HG03460 (cell line): ENCODE results near the gene VGLL3.
"Not testable (repeated sequence)": the region's sequence is repeated elsewhere in the genome, so short reads cannot be mapped to it uniquely, and the experiment has no call there.

Experiments used
- ATAC-seq: cut with Tn5 transposase; IDR thresholded peaks from one replicate; pipeline ENCODE4 v1.9.1; 2021; ENCODE audit not compliant: unreplicated experiment

VGLL3 gene

DNA sequence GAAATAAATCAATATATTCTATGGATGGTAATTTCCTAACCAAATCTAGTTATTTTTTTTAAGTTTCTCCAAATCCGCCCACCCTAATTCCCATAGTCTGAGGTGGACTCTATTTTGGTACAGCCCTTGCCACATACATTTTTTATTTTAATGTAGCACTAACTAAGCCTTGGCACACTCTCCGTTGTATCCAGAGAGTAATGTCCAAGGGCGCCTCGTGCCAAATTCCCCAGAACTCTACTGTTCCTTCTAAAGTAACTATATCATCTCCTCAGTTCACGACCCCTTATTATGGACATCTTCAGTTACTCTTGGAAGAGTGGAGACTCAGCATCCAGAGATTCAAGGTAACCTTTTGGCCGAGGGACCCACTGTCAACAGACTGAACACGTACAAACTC lies 1.3 kb downstream of the VGLL3 start:
- ATAC-seq: no peak

DNA sequence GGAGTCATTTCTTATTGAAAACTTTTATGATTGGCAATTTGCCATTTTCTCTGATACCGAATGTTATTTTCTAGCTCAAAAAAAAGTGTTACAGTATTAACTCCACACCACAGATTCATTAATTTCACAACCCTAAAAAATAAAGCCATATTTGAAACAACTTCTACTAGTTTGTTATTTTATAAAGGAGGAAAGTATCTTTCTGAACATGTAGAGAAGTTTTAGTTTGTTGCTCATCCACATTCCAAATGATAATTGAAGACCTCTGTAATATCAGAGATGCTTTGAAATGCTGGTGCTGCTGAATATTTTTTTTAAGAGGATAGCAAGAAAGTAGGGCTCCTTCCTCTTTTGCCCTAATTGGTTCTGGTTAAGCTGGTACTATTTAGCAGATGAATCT lies 1.9 kb downstream of the VGLL3 start:
- ATAC-seq: no peak

DNA sequence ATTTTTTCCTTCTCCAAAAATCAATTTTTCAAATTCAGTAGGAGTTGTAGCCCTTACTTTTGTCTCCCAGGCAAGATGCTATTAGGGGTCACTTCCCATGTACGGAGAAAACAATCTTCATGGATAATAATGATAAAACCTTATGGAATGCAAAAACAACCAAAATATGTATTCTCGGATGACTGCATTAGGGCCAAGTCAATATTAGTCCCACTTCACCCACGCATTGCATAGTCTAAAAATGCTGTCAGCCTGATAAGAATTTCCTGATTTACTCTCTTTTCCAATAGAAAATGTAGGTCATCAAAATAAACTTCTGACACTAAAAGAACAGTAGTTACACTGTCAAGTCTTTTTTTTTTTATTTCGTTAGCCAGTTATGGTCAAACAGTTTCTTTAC lies 2.7 kb downstream of the VGLL3 start:
- no peak for ATAC-seq

DNA sequence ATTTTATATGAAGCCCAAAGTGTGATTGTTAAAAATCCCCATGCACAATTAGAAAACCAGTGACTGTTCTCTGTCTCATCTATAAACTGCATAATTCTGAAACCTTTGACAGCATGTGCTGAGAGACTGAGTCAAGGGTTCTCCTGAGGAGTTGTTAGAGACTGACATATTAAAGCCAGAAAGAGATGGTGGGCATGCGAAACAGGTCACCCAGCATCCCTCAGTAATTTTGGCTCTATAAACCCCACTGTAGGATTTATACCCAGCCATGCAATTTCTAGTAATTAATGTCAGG lies 3.6 kb downstream of the VGLL3 start:
- no peak for ATAC-seq

DNA sequence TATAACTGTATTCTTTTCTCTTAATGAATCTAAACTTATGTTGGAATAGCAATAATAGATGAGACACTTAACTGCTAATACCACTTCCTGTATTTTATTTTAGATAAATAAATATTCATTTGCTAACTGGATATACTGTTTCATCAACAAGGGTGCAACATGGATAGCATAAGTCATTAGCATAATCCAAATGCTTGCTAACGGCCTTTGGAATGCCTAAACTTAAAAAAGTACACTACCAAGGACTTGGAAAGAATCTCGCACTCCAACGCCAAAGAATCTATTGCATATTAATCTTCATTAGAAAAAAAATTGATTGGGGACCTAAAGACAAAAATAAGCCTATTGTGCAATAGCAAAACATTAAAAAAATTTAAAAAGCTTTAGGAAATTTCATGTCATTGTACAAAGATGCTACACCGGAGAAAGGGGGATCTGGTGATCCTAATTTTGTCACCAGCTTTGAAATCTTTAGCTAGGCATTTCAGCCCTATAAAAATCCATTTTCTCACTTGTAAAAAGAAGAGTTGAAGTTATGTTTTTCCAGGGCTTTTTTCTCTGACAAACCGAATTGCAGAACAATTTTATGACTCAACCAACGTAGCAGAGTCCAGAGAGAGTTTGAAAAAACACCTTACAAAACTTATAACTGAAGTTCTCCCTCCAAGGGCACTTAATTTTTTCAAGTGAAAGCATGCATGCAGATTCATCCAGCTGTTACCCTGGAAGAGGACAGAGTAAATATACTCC lies 4.1 kb downstream of the VGLL3 start:
- no peak for ATAC-seq

DNA sequence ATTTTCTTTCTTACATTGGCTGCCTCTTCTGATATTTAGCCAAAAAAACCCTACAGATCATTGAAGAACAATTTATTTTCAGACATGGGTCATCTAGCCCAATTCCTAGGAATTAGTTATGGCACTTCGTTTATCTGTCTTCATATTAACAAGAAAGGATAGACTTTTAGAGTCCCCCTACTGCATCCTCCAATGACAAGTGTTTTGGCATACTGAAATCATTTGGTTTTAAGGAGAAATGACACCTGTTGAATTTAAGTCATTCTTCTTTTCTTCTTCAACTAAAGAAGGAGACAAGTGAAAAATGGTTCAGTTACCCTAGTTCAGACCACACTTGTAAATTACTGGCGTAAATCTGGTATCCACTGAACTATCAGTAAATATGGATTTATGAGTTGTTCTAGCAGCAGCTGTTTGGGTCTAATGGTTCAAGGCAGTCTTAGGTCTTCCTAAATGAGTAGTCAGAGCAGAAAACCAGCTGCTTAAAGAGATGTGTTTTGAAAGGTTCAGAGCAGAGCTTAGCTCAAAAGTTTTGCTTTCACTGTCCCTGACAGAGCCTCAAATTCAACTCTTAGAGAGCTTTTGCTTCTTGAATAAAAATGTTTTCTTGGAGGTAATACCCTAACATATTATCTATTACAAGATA lies 5.6 kb downstream of the VGLL3 start:
- no peak for ATAC-seq

DNA sequence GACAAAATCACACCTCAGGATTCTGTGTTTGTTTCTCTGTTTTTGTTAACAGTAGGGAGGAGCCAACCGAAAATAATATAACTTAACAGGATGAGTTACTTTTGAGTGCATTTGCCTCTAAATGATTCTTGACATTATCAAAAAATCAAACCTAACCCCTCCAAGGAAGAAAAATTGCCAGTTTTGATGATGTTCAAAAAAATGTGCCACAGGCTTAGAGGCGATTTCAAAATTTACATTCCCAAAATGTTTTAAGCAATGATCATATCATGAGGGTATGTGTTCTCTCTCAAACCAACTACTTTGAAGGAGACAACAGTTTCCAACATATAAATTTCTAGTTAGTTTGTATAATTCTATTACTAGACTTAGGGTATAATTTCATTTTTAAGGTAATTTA lies 6.7 kb downstream of the VGLL3 start:
- ATAC-seq: no peak

DNA sequence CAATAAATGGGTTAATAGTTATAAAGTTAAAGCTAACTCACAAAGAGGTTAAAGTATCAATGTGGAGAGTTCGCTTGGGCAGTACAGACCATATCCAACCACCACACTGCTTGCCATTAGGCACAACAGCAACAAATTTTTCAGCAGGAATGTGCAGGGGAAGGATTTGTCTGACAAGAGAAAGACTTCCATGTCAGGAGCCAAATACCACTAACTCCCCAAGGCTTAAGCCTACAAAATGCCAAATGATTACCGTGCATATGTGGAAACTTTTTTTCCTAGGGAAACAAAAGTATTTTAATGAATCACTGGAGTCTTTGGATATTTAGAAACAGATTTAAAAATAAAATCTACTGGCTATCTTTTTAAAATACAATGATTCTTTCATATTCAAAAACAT lies 8.1 kb downstream of the VGLL3 start:
- ATAC-seq: no peak

DNA sequence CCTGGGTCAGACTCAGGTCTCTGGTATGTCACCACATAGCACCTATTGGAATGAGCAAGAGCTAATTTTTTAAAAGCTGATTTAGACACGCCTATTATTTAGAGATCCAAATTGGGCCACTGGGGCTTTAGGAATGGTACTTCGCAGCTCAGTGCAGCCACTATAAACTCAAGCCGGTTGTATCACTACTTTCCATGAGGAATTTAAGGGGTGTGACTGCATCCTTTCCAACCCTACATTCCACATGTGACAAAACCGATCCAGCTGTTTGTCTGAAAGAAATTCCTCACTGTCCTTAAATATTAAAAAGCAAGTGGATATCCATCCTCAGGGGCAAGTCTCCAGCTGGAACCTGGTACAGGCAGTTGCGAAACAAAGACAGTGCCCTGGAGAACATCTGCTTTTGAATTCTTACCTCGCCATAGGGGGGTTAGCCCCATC lies 12.8 kb downstream of the VGLL3 start:
- ATAC-seq: no peak

DNA sequence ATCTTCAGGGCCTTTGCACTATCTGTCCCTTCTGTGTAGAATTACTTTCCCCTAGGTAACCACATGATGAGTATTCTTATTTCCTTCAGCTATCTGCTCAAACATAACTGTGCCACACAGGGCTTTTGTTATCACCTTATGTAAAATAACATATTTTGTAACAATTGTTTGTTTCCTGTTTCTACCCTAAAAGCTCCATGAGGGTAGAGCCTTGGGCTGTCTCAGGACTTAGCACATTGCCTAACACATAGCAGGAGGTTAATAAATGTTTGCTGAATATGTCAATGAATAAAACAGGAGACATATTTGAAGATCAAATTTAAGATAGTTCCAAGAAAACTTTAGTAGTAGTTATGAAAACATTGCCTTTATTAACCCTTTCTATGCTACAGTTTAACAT lies 14.7 kb downstream of the VGLL3 start:
- no peak for ATAC-seq

DNA sequence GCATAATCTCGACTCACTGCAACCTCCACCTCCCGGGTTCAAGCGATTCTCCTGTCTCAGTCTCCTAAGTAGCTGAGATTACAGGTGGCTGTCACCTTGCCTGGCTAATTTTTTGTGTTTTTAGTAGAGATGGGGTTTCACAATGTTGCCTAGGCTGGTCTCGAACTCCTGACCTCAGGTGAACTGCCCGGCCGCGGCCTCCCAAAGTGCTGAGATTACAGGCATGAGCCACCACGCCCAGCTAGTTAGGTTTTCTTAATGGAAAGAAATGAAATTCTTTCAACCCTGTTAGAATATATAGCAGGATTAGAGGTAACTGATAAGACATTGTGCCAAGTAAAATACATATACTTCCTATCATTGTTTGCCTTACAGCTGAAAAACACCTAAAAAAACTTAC lies 16.8 kb downstream of the VGLL3 start:
- not testable (repeated sequence) for ATAC-seq

DNA sequence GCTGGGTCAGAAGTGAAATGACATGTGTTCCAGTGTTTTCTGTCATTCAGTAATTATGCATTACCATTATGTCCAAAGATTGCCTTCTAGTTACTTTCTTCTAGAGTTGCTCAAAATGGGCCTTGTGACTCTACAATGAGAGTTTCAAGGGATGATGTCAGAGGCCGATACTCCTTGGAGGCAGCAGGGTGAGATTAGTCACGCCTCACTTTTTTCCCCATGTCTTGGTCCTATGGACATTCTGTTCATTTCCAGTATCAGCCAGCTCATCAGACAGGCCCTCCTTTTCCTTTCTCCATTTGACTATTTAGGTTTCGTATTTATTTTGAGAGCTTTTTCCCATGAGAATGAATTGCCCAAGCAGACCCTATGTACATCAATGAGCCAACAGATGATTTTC lies 17.5 kb downstream of the VGLL3 start:
- no peak for ATAC-seq

DNA sequence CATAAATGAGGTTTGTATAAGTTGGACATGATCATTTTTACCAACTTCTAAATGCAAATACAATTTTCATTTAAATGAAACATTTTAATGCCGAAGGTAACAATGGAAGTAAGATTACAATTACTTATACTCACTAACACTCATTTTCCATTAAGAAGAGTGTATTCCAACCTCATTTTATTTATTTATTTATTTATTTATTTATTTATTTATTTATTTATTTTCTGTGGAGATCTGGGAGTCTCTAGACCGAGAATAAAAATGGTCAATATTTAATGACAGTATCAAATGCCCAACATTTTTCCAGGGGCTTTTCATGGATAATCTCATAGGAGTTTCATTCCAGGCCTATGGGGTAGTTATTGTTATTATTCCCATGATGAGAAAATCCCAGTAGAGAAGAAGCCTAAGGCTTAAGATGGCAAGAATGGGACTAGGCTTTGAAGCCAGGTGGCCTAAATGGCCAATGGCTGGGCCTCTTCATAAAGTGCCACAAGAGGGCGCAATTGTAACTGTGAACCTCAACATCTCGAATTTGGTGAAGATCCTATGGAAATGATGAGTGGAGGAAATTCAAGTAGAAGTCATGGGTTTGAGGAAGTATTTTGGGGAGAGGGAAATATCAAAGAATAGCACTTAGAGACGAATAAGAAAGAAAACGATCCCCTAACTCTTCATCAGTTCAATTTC lies 21.3 kb downstream of the VGLL3 start:
- ATAC-seq: no peak

DNA sequence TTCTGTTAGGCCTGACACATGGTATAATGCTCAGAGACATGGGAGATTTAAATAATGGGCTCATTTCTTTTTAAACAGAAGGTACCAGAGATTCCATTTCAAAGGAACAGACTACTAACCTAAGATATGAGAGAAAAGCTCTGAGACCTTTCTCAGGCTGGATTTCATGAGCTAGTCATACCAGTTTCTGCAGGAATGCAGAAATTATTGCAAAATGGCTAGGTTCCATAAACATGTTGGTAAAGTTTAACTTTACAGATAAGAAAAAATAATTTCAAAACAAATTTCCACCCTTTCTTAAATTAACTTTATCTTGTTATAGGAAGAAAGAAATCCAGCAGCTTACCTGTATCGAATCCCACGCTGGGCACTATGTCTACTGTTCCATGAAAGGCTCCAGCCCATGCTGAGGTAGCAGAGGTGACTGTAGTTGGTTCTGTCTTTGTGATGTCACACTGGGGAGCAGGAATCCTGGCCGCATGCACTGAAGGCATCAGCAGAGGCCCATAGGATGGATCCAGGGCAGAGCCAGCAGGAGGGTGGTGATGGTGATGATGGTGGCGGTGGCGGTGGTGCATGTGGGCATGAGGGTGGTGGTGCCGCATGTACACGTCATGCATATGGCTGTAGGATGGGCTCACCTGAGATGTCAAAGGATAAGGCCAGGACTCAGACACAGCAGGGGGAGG lies 22.6 kb downstream of the VGLL3 start:
- ATAC-seq: no peak

DNA sequence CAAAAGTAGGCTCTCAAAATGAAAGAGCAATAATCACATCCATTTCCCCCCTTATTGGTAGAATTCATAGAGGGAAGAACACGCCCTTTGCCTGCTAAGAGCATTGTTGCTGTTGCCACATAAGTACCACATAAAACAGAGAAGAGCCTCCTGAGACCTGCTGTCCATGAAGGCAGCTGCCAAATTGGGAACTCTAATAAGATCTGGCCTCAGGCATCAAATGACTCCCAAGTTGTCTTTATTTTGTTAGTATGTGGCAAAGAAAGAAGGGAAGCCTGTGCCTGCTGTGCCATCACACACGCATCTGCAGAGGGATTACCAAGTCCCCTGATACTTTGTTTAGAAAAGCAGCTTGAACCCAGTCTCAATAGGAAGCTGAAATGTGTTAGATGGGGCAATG lies 23.9 kb downstream of the VGLL3 start:
- no peak for ATAC-seq

DNA sequence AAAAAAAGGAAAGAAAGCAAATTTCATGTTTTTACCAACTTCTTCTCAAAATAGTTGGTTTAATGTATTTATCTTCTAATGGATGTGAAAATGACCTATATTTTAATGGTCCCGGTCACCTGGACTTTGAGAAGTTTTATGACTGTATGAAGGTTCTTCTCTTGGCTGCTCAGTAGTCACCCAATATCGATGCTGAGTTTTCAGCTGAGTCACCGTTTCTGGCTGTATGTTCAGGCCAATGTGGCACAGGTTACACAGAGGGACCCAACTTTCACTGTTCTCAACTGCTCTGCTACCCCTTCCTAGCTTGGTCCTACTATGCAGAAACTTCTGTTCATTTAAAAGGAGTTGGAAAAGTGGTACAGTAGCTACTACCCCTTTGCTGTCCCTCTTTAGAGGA lies 25.8 kb downstream of the VGLL3 start:
- ATAC-seq: no peak

DNA sequence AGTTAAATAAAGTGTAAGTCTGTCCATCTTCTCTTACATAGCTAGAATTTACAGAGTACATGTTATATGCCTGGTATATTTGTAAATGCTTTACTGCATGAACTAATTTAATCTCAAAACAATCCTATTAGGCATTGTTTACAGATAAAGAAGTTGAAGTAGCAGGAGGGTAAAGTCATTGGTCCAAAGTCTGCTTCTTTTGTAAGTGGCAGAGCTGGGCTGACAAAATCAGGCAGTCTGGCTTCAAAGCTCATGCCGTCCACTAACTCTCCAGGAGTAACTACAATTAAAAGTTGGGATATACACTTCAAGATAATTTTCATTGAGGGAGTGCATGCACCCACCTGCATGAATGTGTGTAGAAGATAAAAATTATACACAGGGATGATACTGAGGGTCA lies 27.3 kb downstream of the VGLL3 start:
- no peak for ATAC-seq

DNA sequence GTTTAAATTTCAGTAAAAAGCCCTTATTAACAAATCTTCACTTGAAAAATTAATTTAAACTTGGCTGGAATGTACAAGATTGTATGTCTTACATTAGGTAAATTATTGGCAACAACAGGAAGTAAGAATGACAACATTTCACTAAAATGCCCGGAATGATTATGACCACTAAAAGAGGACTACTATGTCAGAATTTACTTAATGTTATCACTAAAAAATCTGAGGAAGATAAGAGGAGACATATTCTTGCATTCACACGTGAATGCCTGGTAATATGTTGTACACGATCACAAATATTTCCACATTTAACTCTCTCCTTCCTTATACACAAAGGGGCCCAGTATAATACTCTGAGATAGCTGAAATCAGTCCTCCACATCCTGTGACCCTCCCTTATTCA lies 29.7 kb downstream of the VGLL3 start:
- no peak for ATAC-seq

DNA sequence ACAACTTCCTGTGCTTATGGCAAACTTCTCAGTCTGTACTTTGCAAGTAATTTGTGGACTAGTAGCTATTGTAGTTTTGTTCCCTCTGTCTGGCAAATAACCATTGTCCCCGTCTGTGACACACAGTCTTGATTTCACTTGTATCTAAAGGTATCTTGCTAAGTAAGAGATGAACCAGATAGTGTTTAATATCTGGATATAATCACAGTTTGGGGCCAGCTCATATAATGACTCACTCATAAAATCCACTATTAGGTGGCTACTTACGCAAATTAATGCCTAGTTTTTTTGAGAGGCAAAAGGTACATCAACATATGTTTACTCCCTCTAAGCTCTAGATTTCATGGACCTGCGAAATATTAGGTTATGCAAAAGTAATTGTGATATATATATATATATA lies 30.4 kb downstream of the VGLL3 start:
- ATAC-seq: no peak

DNA sequence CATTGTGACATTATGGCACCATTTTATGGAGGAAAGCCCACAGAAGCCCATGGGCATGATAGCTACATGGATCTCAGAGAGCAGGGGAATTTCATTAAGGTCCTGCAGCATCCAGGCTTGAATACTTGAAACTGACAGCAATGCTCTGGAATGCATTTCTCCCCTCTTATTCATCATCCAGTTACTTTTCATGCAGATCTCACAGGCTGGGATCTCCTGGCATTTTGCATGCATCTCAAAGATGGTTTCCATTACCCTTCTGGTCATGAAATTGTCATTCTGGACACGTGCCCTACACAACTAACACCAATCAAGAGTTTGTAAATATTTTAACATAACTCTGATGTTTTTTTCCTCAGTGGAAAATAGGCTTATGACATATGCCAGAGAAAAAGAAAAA lies 32.4 kb downstream of the VGLL3 start:
- ATAC-seq: no peak

DNA sequence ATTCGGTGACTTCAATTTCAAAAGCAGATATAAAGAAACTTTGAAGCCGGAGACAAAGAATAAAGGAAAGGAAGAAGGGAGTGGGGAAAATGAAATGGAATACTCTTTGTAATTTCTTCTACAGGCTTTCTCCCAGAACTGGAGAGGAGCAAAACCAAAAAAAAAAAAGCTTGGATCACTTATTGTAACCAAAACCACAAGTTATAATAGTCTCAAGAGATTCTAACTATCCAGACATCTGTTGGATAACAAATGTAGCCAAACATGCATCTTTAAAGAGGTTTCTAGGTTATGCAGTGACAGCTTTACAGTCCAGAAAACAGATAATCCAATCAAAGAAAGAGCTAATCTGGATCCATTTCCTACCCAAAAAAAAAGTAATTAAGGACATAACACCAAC lies 36.2 kb downstream of the VGLL3 start:
- ATAC-seq: no peak

DNA sequence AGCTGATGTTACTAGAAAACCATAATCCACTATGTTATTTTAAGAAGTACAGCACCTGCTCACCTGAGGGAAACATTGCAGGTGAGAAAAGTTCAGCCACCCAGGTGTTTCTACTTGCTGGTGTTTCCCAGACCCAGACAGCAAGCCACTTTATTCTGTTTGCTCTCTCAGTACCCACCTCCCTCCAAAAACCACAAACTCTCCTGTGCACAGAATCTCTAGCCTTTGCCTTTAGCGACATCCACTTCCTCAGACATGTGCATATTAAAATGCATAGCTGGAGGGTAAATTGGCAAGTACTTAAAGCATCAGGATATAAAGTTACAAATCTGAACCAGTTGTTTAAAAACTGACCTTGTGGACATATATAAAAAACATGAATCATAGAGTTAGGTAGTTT lies 36.7 kb downstream of the VGLL3 start:
- no peak for ATAC-seq
